Measurements from ENCODE around the gene KCNMB4. TPM values are rescaled to one million over a fixed set of nuclear protein-coding genes. Genes with fewer than 3 reads are reported as not detected.

KCNMB4 gene
- total RNA-seq, 4 donors from 2014 or later: 0.18 to 1.2 (median 0.93) TPM

DNA sequence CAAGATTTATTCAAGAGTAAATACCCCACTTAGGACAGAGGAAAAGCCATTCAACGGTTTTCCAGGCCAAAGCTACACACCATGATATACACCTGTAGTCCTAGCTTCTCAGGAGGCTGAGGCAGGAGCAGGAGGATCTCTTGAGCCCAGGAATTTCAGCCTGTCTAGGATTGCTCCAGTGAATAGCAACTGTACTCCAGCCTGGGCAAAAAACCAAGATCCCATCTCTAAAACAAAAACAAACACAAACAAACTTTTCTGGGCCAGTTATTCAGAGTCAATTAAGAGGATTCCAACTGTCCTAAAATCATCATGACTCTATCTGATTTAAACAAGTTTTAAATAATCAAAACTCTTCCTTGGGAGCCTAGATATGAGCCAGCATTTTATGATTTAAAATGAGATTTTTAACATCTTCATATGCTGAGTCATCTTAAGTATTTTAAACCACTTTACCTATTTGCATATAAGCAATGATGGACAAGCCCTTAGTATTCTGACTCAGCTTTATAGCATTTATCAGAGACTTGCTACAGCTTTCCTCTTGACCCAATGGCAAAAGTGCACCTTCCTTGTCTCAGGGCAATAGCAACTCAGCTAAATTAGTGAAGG, 77.1 kb downstream of the KCNMB4 start:
- H3K27ac ChIP-seq: no peak overlapping the region
- TF ChIP-seq, protein P1, sequence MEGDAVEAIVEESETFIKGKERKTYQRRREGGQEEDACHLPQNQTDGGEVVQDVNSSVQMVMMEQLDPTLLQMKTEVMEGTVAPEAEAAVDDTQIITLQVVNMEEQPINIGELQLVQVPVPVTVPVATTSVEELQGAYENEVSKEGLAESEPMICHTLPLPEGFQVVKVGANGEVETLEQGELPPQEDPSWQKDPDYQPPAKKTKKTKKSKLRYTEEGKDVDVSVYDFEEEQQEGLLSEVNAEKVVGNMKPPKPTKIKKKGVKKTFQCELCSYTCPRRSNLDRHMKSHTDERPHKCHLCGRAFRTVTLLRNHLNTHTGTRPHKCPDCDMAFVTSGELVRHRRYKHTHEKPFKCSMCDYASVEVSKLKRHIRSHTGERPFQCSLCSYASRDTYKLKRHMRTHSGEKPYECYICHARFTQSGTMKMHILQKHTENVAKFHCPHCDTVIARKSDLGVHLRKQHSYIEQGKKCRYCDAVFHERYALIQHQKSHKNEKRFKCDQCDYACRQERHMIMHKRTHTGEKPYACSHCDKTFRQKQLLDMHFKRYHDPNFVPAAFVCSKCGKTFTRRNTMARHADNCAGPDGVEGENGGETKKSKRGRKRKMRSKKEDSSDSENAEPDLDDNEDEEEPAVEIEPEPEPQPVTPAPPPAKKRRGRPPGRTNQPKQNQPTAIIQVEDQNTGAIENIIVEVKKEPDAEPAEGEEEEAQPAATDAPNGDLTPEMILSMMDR (IDR thresholded peaks at IDR 0.05): no peak
- TF ChIP-seq POLR2A (IDR thresholded peaks at IDR 0.05): no peak
- no peaks in the 10 kb centered on the region for H3K9me3 ChIP-seq
- H3K36me3 ChIP-seq: no peaks in the 10 kb centered on the region
- no peak for DNase-seq
- H3K27me3 ChIP-seq: no peaks in the 10 kb centered on the region
- no peak overlapping the region for H3K4me3 ChIP-seq
- H3K4me1 ChIP-seq: no peaks in the 10 kb centered on the region

DNA sequence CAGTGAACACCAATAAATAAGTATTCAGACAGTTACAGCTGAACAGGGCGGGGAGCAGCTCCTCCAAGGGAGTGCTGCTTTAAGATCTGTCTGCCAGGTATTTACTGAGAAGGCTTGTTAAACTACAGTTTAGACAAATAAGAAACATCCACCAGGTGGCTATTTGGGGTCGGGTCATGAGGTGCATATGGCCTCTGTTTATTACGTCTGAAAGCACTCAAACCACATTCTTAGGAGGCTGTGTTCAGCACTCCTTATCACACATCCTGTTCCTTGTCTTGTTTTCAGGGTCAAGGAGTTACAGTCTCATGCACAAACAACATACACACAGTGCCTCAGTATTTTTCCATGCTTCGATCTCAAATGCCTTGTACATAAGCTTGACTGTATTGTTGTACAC, 78.8 kb downstream of the KCNMB4 start:
- Histone ChIP-seq H3K9me3 (no peaks in the 10 kb centered on the region), H3K27ac (no peak overlapping the region), H3K4me1 (no peaks in the 10 kb centered on the region), H3K36me3 (no peaks in the 10 kb centered on the region), H3K4me3 (no peak overlapping the region), H3K27me3 (no peaks in the 10 kb centered on the region)
- DNase-seq: no peak
- TF ChIP-seq POLR2A (IDR thresholded peaks at IDR 0.05): no peak
- TF ChIP-seq, protein P1 (IDR thresholded peaks at IDR 0.05): no peak

DNA sequence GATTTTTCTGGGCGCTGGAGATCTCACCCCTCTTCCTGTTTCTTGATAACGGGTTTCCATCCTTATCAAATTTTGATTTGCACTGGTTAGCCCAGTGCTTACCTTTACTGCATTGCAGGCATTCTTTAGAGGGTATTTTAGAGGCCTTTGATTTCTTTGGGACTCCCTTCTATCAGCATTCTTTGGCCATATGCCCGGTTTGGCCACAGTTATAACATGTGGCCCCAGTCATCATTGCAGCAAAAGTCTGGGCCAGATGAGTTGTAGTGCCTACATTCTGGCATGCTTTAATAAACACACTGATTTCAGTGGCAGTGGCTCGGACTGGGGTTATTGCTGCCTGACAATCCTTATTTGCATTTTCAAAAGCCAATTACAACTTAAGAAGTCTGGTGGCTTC, 82.3 kb downstream of the KCNMB4 start:
- TF ChIP-seq, protein P1 (IDR thresholded peaks at IDR 0.05): no peak
- no peak for TF ChIP-seq POLR2A (IDR thresholded peaks at IDR 0.05)
- Histone ChIP-seq H3K27ac (no peak overlapping the region), H3K27me3 (no peaks in the 10 kb centered on the region)

DNA sequence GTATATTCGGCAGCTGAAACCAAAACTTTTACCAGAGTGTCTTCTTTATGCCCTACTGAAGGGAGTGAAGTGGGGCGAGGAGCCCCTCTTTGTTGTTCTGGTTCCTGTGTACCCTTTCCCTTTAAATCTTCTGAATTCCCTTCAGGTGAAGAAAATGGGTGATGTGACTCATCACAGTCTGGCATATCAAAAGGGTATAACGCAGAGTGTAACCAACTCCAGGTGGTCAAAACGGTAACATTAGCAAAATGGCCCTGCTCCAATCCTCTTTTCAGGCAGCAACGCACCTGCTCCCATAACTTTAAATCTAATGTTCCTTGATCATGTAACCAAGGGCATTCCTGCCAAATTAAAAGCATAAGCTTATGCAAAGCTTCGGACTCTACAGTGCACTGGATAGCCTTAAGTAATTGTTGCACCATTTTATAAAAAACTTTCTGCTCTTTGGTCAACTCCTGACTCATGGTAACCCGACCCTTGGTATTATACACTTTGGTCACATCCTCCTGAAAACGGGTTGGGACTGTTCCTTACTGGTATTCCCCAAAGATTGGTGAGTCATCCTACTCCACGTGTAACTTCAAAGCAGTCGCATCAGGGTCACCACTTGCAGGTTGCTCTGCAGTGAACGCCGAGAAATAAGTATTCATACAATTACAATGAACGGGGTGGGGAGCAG, 83.1 kb downstream of the KCNMB4 start:
- Histone ChIP-seq H3K4me1 (no peaks in the 10 kb centered on the region), H3K4me3 (no peak overlapping the region), H3K9me3 (peaks cover 0 to 8% (median 3%) of the 10 kb centered on the region in 4 donors), H3K27me3 (no peaks in the 10 kb centered on the region), H3K27ac (no peak overlapping the region), H3K36me3 (no peaks in the 10 kb centered on the region)
- DNase-seq: no peak
- TF ChIP-seq POLR2A (IDR thresholded peaks at IDR 0.05): no peak
- TF ChIP-seq, protein P1 (IDR thresholded peaks at IDR 0.05): no peak

More for the DNA sequence above, 82.3 kb downstream of the KCNMB4 start:
- Histone ChIP-seq H3K4me1 (no peaks in the 10 kb centered on the region), H3K4me3 (no peak overlapping the region), H3K9me3 (peaks cover 0 to 8% (median 3%) of the 10 kb centered on the region in 4 donors), H3K36me3 (no peaks in the 10 kb centered on the region)
- DNase-seq: no peak

DNA sequence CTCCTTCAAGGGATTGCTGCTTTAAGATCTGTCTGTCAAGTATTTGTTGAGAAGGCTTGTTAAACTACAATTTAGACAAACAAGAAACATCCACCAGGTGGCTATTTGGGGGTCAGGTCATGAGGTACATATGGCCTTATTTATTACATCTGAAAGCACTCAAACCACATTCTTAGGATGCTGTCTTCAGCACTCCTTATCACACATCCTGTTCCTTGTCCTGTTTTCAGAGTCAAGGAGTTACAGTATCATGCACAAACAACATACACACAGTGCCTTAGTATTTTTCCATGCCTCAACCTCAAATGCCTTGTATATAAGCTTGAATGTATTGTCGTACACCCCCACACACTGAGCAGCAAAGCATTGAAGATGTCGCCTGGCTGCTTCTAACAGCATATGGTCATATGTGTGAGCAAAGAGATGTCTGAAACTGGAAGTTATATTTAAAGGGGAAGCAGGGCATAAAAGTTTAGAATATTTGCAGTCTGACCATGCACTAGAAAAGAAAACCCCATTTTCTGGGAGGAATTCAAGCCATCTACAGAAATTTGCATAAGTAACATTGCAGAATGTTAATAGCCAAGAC, 83.8 kb downstream of the KCNMB4 start:
- Histone ChIP-seq H3K4me3 (no peak overlapping the region), H3K27ac (no peak overlapping the region), H3K27me3 (no peaks in the 10 kb centered on the region), H3K36me3 (no peaks in the 10 kb centered on the region), H3K9me3 (peaks cover 0 to 8% (median 3%) of the 10 kb centered on the region in 4 donors), H3K4me1 (no peaks in the 10 kb centered on the region)
- DNase-seq: no peak
- TF ChIP-seq, protein P1 (IDR thresholded peaks at IDR 0.05): no peak
- TF ChIP-seq POLR2A (IDR thresholded peaks at IDR 0.05): no peak
